ENCODE measurements around the gene ANKS6.

DNA sequence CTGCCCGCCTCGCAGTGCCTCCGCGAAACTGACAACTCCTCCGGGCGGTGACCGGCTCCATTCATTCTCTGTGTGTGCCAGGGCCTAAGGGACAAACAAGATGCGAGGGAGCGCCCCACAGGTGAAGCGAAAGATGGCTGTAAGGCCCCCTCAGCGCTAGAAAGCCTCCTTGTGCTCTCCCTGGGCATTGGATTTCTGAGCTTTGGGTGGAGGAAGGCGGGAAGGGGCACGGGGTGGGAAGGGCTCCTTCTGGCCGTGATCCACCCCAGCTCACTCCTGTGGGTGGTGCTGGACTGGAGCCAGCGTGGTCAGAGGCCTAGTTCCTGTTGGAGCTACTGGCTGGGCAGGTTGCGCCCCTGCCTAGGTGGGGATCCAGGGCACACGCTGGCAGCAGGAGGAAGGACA, 12.1 kb upstream of the ANKS6 start:
- peak in 1 of 4 donors; percentile 38 for TF ChIP-seq POLR2A (IDR thresholded peaks at IDR 0.05)
- TF ChIP-seq POLR2AphosphoS5 (IDR thresholded peaks at IDR 0.05) = peak in 1 of 2 donors; percentile 20
- TF ChIP-seq, protein P1, sequence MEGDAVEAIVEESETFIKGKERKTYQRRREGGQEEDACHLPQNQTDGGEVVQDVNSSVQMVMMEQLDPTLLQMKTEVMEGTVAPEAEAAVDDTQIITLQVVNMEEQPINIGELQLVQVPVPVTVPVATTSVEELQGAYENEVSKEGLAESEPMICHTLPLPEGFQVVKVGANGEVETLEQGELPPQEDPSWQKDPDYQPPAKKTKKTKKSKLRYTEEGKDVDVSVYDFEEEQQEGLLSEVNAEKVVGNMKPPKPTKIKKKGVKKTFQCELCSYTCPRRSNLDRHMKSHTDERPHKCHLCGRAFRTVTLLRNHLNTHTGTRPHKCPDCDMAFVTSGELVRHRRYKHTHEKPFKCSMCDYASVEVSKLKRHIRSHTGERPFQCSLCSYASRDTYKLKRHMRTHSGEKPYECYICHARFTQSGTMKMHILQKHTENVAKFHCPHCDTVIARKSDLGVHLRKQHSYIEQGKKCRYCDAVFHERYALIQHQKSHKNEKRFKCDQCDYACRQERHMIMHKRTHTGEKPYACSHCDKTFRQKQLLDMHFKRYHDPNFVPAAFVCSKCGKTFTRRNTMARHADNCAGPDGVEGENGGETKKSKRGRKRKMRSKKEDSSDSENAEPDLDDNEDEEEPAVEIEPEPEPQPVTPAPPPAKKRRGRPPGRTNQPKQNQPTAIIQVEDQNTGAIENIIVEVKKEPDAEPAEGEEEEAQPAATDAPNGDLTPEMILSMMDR (IDR thresholded peaks at IDR 0.05) = no peak
- no peak for TF ChIP-seq EP300 (IDR thresholded peaks at IDR 0.05)

Measured in upper lobe of left lung (tissue), 4 donors.